Activated CD8-positive, alpha-beta memory T cell treated with anti-CD3 and anti-CD28 coated beads, Interleukin-2, amount 50 U/mL, for 24 hours (primary cell): ENCODE results near the gene COL4A5.
"Not testable (repeated sequence)": the region's sequence is repeated elsewhere in the genome, so short reads cannot be mapped to it uniquely, and the experiment has no call there.

Experiments
- DNase-seq: peaks from one replicate; pipeline ENCODE4 v3.0.0-alpha.2; 2020; ENCODE audit errors: extremely low read depth

The COL4A5 gene

DNA sequence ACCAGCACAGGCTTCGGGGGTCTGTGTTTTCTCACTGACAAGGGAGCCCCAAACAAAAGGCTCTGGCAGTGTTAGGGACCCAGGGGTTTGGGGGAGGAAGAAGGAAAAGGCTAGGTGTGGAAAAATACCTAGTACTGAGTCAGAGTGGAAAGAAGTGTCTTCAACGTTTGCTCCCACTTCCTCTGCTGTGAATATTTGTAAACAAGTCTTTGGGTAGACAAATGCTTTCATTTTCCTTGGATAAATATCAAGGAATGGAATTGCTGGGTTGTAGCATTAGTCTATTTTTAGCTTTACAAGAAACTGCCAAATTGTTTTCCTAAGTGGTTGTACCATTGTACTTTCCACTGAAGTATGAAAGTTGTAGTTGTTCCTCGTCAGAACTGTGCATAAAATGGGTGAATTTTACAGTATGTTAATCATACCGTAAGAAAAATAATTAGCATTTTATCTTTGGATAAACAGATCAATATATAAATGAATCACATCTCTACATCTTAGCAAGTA, 17.4 kb downstream of the COL4A5 start:
- no peak for DNase-seq

DNA sequence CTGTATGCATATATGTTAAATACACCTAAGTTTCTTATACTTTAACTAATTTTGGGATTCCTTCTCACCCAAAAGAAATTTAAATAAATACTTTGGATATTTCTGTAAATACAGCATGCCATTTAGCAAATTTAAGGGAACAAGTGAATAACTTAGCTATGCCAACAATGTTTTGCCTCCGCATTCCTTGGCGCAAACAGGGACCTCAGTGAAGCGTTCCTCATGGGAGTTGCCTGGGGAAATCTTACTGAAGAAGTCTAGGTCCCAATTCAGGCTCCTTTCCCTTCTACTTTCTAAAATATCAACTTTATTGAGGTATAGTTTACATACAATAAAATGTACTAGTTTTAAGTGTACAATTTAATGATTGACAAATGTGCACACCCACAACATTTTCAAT, 25.0 kb downstream of the COL4A5 start:
- DNase-seq = no peak

DNA sequence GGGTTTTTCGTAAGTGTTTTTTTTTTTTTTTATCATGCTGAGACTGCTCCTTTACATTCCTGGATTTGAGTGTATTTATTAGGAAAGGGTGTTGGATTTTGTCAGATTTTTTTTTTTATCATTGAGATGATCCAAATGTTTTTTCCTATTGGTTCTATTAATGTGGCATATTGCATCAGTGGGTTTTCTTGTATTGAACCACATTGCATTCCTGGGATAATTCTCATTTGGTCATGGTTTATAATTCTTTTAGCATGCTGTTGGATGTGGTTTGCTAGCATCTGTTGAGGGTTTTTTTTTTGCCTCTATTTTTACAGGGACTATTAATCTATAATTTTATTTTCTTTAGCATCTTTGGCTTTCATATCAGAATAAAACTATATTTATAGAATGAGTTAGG, 28.8 kb downstream of the COL4A5 start:
- DNase-seq = no peak

DNA sequence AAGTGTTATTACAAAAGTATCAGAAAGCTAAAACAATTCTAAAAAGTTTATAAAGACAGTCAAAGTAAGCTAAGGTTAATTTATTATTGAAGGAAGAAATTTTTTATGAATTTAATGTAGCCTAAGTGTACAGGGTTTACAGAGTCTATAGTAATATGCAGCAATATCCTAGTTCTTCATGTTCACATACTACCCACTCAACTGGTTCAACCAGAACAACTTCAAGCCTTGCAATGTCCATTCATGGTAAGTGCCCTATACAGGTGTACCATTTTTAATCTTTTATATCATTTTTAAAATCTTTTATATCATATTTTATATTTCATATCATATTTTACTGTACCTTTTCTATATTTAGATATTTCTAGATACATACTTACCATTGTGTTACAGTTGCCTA, 34.3 kb downstream of the COL4A5 start:
- DNase-seq = no peak

DNA sequence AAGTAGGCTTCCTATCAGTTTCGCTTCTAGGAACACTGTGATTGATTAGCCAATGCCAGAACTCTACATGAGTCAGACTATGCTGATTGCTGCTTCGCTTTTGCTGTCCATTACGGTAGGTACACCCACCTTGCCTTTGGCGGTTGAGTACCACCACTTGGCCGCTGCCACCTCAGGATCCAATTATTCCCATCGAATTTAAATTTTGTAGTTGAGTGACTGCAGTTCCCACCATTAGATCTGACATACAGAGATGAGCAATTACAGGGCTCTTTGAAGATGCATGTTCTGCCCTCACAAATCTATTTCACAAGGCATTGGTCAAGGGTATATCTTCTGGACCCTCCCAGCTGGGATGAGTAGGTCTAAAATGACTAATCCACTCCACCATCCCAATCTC, 41.9 kb downstream of the COL4A5 start:
- not testable (repeated sequence) for DNase-seq

DNA sequence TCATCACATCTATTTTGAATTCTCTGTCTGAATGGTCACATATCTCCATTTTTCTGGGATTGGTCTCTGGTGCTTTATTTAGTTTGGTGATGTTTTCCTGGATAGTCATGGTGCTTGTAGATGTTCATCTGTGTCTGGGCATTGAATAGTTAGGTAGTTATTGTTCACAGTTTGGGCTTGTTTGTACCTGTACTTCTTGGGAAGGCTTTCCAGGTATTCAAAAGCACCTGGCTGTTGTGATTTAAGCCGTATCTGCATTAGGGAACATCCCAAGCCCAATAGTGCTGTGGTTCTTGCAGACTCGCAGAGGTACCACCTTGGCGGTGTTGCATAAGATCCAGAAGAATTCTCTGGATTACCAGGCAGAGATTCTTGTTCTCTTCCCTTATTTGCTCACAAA, 44.6 kb downstream of the COL4A5 start:
- DNase-seq = no peak

DNA sequence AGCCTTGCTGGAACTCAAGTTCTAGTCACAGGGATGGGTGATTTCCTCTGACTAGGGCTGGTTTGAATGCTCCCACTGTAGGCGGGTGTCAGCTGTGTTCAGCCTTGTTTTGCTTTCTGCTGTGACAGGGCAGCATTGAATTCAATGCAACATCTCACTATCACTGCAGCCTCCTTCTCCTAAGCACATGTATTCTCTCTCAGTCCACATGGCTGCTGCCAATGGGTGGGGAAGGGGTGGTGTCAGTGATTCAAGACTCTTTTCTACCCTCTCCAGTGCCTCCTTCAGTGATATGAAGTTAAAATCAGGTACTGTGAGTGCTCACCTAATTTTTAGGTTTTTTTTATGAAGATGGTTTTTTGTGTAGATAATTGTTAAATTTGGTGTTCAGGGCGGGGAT, 46.3 kb downstream of the COL4A5 start:
- DNase-seq = no peak

DNA sequence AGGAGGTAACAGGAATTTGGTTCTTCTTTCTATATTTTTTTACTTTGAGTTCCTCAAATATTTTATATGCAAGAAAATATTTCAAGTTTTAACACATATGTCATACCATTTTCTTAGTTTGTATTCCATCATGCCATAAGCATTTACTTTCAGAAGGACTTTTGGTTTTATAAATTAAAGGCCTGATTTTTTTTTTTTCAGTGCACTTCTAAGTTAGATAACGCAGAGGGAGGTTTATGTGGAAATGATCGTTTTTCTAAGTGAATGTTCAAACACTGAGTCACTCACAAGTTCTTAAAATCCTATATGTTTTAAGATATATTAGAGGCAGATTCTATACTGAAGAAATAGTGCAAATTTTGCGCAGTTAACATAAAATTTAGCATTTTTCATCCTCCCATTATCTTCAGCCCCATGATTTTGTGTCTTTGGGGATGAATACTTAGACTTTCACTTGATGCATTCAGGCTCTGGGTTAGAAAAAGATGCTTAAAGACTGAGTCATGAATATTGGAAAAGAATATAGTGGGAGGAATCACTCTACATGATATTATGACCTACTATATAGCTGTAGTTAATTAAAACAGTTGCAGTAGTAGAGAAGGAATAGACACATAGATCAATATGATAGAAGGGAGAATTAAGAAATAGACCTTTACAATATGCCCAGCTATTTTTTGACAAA, 54.9 kb downstream of the COL4A5 start:
- no peak for DNase-seq

DNA sequence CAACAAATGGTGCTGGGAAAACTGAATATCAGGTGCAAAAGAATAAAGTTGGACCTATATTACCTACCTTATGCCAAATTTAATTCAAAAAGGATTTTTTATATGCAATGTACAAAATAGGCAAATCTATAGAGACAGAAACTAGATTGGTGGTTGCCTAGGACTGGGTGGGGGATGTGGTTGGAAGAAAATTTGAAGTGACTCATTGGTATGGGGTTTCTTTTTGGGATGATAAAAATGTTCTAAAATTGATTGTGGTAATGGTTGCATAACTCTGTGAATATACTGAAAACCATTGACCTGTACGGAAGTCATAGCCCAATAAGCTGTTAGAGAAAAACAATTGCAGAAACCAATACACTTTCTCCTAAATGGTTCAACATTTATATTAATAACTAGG, 72.1 kb downstream of the COL4A5 start:
- no peak for DNase-seq

DNA sequence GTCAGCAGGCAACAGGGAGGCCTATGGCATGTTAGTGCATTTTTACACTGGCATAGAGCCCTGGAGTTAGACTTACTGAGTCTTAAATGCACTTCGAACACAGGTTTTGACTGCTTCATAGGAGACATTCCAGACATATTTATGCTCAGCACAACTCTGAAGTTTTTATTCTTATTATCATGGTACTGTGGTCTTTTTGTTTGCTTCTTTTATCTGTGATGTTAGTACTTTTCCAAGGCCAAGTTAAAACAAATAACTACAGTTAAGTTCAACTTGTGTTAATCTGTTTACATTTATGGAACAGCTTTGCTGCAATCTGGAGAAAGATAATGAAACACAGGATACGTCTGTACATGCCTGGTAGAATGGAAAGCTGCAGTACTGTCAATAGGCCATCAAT, 76.5 kb downstream of the COL4A5 start:
- DNase-seq = no peak

DNA sequence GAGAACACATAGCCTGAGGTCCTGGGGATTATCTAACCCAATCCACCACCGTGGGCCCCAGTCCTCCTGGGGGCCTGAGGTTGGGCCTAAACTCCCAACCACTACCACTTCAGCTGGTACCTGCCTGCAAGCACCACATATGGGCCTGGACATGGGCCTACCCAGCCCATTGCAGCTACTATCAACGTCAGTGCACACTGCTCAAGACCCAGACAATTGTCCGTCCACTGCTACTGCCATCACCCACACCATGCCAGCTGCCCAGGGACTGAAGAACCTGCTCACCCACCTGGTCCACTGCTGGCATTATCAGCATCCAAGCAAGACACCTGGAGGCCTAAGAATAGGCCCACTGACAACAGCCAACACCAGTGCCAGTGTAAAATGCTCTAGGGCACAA, 88.1 kb downstream of the COL4A5 start:
- DNase-seq = no peak

DNA sequence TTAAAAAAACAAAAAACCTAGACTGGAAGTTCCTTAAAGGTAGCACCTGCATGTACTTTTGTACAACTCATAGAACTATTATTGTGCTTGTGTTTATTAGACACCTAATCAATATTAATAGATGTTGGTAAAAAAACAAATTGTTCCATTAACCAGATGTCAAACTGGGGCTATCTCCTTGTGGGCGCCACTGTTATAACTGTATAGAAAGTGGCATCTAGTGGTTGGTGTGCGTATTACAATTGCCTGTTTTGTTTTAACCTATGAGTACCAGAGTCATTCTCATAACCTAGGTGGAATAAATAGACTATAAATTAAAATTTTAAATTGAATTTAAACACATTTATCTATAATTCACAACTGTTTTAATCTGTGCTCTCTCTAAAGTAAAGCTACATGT, 97.4 kb downstream of the COL4A5 start:
- no peak for DNase-seq

DNA sequence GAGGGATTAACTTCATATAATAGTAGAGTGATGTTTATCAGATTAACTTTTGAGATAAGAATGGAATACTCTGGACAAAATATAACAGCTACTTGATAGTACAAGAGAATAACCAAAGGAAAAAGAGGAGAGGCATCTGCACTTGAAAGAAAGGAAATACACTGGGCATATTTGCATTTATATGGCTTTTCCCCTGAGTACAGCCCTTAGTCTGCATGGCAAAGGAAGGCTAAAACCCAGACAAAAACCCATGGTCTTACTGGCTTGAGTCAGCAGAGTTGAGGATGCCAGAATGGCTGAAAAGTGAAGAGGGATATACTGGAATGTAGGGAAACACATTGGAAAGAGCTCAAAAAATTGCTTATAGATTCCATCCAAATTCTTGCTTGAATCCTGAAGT, 101.6 kb downstream of the COL4A5 start:
- no peak for DNase-seq

DNA sequence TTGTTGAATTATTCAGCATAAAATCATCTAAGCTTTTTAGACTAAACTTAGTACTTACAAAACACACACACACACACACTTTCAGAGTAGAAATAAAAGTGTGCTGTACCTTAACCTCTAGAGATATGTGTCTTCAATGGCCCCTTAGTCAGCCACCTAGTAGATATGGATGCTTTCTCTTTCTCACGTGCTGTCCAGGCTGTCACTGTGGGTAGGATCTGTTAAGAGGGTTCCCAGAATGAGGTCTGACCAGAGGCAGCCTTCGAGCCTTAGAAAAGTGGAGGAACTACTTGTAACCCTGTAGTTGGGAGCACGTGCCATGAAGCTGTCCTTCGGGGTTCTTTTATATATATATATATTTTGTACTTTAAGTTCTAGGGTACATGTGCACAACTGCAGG, 117.9 kb downstream of the COL4A5 start:
- no peak for DNase-seq

DNA sequence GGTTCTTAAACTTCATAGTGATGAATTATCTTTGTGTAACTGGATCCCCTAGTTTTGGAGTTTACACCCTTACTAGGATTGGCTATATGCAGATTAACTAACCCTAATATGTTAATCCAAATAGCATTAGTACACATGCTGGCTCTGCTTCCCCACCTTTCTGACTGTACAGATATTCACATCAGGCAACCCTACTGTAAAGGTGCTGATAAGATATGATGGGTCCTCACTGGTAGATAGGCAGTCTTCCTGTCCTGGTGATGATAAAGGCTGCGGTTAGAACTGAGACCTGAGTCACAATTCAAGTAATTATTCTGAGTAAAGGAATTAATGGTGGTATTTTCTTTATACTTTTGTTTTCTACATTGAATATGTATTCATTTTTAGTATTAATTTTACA, 118.6 kb downstream of the COL4A5 start:
- DNase-seq = no peak

DNA sequence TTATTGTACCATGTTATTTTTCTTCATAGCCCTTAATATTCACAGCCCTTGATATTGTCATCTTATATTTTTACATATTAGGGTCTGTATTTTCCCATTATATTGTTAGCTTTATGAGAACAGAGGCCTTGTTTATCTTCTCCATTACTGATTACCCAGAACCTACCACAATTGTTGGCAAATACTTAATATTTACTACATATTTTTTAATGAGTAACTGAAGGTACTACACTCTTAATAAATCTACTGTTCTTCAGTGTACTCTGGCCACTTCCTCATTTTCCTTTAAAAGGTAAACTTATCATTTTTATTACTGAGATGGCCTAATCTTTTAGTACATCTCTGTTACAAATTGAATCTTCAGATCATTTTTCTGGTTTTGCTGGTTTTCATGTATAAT, 133.5 kb downstream of the COL4A5 start:
- no peak for DNase-seq

DNA sequence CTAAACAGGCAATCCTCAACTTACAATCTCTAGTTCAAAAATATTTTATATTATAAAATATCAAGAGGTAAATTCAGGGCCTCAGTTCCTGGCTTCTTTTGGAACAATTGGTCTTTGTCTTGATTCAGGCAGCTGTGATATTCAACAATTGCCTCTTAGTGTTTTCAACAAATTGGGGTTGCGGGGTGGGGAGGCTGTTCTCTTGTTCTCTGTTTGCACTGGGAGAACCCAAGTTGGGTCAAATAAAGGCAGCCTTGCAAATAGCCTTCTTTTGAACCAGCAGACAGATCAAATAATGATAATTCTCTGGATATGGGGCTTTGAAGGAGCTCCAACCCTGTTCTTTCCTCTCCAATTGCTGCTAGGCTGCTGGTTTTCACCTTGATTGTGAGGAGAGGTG, 142.5 kb downstream of the COL4A5 start:
- DNase-seq = no peak

DNA sequence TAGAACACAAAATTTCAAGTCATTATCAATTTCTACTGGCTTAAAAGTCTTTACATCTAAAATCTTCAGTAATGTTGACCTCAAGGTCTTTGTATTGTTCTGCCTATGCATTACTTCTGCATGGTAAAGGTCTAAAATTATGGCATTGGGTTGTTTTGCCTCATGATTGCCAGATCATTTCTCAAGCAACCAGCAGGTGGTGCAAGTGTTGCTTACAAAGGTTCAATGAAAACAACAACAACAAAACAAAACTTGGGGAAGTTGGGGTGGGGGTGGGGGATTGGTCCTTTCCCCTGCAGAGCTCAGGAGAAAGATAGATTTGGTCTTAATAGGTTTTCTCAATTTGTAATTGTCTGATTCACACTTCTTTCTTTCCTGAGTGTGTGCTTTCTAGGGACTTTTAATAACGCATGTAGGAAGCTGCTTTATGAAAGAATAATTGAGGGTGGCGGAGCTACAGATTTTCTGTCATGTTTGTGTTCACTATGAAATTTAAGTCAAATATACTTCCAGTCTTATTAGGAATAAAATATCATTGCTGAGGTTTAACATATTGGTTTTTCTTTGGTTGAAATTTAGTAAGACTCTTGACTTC, 145.1 kb downstream of the COL4A5 start:
- no peak for DNase-seq

DNA sequence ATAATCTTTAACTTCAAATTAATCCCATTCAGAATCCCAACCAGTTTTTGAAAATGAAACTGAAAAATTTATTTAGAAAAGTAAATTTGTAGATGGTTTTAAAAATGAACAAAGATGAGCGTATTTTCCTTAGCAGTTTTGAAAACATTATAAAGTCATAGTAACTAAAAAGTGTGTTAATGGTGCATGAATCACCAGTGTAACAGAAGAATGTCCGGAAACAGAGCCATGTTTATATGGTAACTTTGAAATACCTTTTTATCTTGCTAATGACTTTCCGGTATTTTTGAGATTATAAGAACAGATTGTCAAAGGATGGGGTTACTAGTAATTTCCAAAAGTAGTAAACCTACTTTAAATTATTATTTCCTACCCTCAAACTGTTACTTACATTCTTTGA, 150.9 kb downstream of the COL4A5 start:
- DNase-seq = no peak

DNA sequence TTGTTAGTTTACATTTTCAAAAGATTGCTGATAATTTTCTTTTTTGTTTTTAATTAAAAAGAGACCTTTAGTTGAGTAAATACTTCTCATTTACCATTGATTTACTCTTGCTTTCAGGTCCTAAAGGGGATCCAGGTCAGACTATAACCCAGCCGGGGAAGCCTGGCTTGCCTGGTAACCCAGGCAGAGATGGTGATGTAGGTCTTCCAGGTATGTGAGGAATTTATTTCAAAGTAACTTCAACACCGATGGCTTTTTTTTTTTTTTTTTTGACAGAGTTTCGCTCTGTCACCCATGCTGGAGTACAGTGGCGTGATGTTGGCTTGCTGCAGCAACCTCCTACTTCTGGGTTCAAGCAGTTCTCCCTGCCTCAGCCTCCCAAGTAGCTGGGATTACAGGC, 161.6 kb downstream of the COL4A5 start:
- no peak for DNase-seq

DNA sequence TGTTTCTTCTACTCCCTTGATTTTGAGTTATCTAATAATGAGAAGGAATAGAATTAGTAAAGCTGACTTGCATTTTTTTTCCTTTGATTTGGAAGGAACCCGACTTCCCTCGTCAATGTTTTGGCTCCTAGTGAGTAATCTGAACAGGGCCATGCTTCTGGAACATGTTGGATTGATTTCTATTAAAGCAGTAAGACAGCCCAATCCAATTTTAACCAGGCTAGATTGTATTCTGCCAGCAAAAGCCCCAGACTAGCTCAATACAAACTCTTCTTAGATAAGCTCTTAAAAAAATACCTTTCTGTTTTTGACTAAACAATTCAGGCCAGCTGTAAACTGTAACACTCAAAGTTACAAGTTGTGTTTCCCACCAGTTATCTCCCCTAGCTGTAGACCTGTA, 170.5 kb downstream of the COL4A5 start:
- DNase-seq = no peak

DNA sequence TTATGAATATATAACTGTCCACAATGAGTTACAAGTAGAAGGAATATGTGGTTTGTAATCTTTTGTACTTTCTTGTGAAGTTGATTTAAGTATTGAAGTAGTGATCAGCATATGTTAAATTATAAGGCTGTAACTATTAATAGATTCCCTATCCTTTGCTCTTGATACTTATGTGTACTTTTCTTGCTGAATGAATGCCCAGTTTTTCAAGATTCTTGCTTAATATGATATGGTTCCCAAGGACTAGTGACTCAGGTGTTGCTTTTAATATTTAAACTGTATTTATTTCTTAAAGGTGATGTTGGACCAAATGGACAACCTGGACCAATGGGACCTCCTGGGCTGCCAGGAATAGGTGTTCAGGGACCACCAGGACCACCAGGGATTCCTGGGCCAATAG, 175.0 kb downstream of the COL4A5 start:
- no peak for DNase-seq

DNA sequence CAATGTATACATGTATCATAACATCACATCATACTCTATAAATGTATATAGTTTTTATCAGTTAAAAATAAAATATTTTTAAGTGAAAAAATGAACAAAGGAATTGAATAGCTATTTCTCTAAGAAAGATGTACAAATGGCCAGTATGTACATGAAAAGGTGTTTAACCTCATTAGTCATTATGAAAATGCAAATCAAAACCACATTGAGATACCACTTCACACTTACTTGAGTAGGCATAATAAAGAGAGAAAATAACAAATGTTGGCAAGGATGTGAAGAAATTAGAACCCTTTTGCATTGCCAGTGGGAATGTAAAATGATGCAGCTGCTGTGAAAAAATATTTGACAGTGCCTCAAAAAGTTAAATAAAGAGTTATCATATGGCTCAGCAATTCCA, 201.2 kb downstream of the COL4A5 start:
- DNase-seq = no peak
